ENCODE results near the gene SLC7A5.
"Not testable (repeated sequence)": the region's sequence is repeated elsewhere in the genome, so short reads cannot be mapped to it uniquely, and the experiment has no call there.

SLC7A5 gene

GRCh38 chr16:87816507-87817100 is 52.7 kb downstream of the SLC7A5 start:
- Histone ChIP-seq H3K27me3 (ENCODE audit: insufficient read depth, low read length, poor library complexity, severe bottlenecking) (no peaks in the 10 kb centered on the region), H3F3A (ENCODE audit: low read depth) (no peaks in the 10 kb centered on the region), H3K4me2 (ENCODE audit: low read depth, low read length, poor library complexity, severe bottlenecking) (no peak overlapping the region), H4K20me1 (ENCODE audit: insufficient read depth, low read length, poor library complexity, severe bottlenecking) (no peaks in the 10 kb centered on the region), H2AFZ (ENCODE audit: low read length) (no peak overlapping the region), H3K4me1 (ENCODE audit: insufficient read depth, low read length, poor library complexity, severe bottlenecking) (no peaks in the 10 kb centered on the region), H3K9me3 (ENCODE audit: insufficient read depth, low read depth, low read length) (no peaks in the 10 kb centered on the region), H3K79me2 (ENCODE audit: insufficient read depth, low read length) (no peaks in the 10 kb centered on the region), H3K4me3 (ENCODE audit: low read length, poor library complexity, severe bottlenecking) (no peak overlapping the region), H3K9me2 (replicated peaks; ENCODE audit: low read depth, low read length) (no peaks in the 10 kb centered on the region), H3K36me3 (ENCODE audit: insufficient read depth, low read length) (no peaks in the 10 kb centered on the region), H3K9ac (ENCODE audit: low read depth, low read length, poor library complexity, severe bottlenecking) (no peak overlapping the region)
- TF ChIP-seq, protein P1, sequence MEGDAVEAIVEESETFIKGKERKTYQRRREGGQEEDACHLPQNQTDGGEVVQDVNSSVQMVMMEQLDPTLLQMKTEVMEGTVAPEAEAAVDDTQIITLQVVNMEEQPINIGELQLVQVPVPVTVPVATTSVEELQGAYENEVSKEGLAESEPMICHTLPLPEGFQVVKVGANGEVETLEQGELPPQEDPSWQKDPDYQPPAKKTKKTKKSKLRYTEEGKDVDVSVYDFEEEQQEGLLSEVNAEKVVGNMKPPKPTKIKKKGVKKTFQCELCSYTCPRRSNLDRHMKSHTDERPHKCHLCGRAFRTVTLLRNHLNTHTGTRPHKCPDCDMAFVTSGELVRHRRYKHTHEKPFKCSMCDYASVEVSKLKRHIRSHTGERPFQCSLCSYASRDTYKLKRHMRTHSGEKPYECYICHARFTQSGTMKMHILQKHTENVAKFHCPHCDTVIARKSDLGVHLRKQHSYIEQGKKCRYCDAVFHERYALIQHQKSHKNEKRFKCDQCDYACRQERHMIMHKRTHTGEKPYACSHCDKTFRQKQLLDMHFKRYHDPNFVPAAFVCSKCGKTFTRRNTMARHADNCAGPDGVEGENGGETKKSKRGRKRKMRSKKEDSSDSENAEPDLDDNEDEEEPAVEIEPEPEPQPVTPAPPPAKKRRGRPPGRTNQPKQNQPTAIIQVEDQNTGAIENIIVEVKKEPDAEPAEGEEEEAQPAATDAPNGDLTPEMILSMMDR (conservative IDR thresholded peaks at IDR 0.05; ENCODE audit: low read length) = no peak
- TF ChIP-seq EZH2phosphoT487 (IDR thresholded peaks at IDR 0.05; ENCODE audit: borderline replicate concordance) = no peak

GRCh38 chr16:87815567-87815966 is 53.7 kb downstream of the SLC7A5 start:
- Histone ChIP-seq H3K9me2 (replicated peaks; ENCODE audit: low read depth, low read length) (no peaks in the 10 kb centered on the region), H3K36me3 (ENCODE audit: insufficient read depth, low read length) (no peaks in the 10 kb centered on the region), H3K79me2 (ENCODE audit: insufficient read depth, low read length) (no peaks in the 10 kb centered on the region), H3F3A (ENCODE audit: low read depth) (no peaks in the 10 kb centered on the region), H2AFZ (ENCODE audit: low read length) (no peak overlapping the region), H3K27me3 (ENCODE audit: insufficient read depth, low read length, poor library complexity, severe bottlenecking) (no peaks in the 10 kb centered on the region), H3K4me2 (ENCODE audit: low read depth, low read length, poor library complexity, severe bottlenecking) (no peak overlapping the region), H3K9me3 (ENCODE audit: insufficient read depth, low read depth, low read length) (no peaks in the 10 kb centered on the region), H3K9ac (ENCODE audit: low read depth, low read length, poor library complexity, severe bottlenecking) (no peak overlapping the region), H4K20me1 (ENCODE audit: insufficient read depth, low read length, poor library complexity, severe bottlenecking) (no peaks in the 10 kb centered on the region), H3K4me1 (ENCODE audit: insufficient read depth, low read length, poor library complexity, severe bottlenecking) (peaks cover 5% of the 10 kb centered on the region), H3K4me3 (ENCODE audit: low read length, poor library complexity, severe bottlenecking) (no peak overlapping the region)
- TF ChIP-seq EZH2phosphoT487 (IDR thresholded peaks at IDR 0.05; ENCODE audit: borderline replicate concordance) = no peak
- TF ChIP-seq, protein P1 (conservative IDR thresholded peaks at IDR 0.05; ENCODE audit: low read length) = no peak

- Histone ChIP-seq H3K36me3 (ENCODE audit: insufficient read depth, low read length) (no peaks in the 10 kb centered on the region), H3K4me2 (ENCODE audit: low read depth, low read length, poor library complexity, severe bottlenecking) (no peak overlapping the region), H2AFZ (ENCODE audit: low read length) (no peak overlapping the region)
Measured at GRCh38 chr16:87812200-87812656, 57.1 kb downstream of the SLC7A5 start.

GRCh38 chr16:87811454-87811853 is 57.9 kb downstream of the SLC7A5 start:
- H3K36me3 ChIP-seq (ENCODE audit: insufficient read depth, low read length); H3K9me3 ChIP-seq (ENCODE audit: insufficient read depth, low read depth, low read length); H3K9ac ChIP-seq (ENCODE audit: low read depth, low read length, poor library complexity, severe bottlenecking); H3F3A ChIP-seq (ENCODE audit: low read depth); H3K4me3 ChIP-seq (ENCODE audit: low read length, poor library complexity, severe bottlenecking); H3K4me1 ChIP-seq (ENCODE audit: insufficient read depth, low read length, poor library complexity, severe bottlenecking); H2AFZ ChIP-seq (ENCODE audit: low read length); H3K9me2 ChIP-seq (replicated peaks; ENCODE audit: low read depth, low read length); H4K20me1 ChIP-seq (ENCODE audit: insufficient read depth, low read length, poor library complexity, severe bottlenecking); H3K27me3 ChIP-seq (ENCODE audit: insufficient read depth, low read length, poor library complexity, severe bottlenecking); H3K4me2 ChIP-seq (ENCODE audit: low read depth, low read length, poor library complexity, severe bottlenecking); H3K79me2 ChIP-seq (ENCODE audit: insufficient read depth, low read length): not testable (repeated sequence)

More at GRCh38 chr16:87812200-87812656, 57.1 kb downstream of the SLC7A5 start:
- H3K9me2 ChIP-seq (replicated peaks; ENCODE audit: low read depth, low read length) = no peaks in the 10 kb centered on the region
- peaks cover 5% of the 10 kb centered on the region for H3K4me1 ChIP-seq (ENCODE audit: insufficient read depth, low read length, poor library complexity, severe bottlenecking)
- no peaks in the 10 kb centered on the region for H4K20me1 ChIP-seq (ENCODE audit: insufficient read depth, low read length, poor library complexity, severe bottlenecking)
- H3K9ac ChIP-seq (ENCODE audit: low read depth, low read length, poor library complexity, severe bottlenecking) = no peak overlapping the region
- no peak overlapping the region for H3K4me3 ChIP-seq (ENCODE audit: low read length, poor library complexity, severe bottlenecking)
- H3K9me3 ChIP-seq (ENCODE audit: insufficient read depth, low read depth, low read length) = no peaks in the 10 kb centered on the region
- no peaks in the 10 kb centered on the region for H3K79me2 ChIP-seq (ENCODE audit: insufficient read depth, low read length)
- no peaks in the 10 kb centered on the region for H3F3A ChIP-seq (ENCODE audit: low read depth)
- no peaks in the 10 kb centered on the region for H3K27me3 ChIP-seq (ENCODE audit: insufficient read depth, low read length, poor library complexity, severe bottlenecking)
- no peak for TF ChIP-seq EZH2phosphoT487 (IDR thresholded peaks at IDR 0.05; ENCODE audit: borderline replicate concordance)
- TF ChIP-seq, protein P1 (conservative IDR thresholded peaks at IDR 0.05; ENCODE audit: low read length) = no peak

Data from Loucy (cell line).